DOHH2 (cell line): ENCODE measurements around the gene CHRNB1.

Experiments used
- EZH2phosphoT487 ChIP-seq: fragments of 200-600 bp; sonication (generic); IDR thresholded peaks from 2 replicates; pipeline ENCODE4 v1.6.1; 2017; ENCODE audit warnings: borderline replicate concordance, mild to moderate bottlenecking, antibody characterized with exemption, low read length, moderate library complexity, mixed read lengths
- TF ChIP-seq, protein P1 (sequence below): fragments of 200-600 bp; sonication (generic); IDR thresholded peaks from one replicate; pipeline ENCODE4 v1.5.1; 2014; ENCODE audit warnings: antibody characterized with exemption, mild to moderate bottlenecking, low read depth, low read length; ENCODE audit not compliant: poor library complexity, severe bottlenecking

DNA sequence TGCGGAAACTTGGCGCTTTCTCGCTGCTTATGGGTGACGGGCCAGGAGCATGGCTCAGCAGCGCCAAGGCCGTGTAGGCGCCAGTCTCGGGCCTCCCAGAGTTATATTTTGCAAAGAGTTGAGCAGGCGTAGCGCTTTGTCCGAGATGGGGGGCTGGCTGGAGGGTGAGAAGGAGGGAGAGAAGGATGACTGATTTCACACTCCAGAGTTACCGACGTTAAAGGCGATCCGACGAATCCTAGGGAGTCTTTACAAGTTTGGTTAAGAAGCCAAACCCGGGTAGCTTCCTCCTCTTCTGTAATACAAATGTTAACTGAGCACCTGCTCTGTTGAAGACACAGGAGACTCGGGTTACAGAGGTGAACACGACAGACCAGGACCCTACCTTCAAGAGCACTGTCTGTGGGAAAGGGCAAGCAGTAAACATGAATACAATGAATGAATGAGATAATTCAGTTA, 40.1 kb downstream of the CHRNB1 start:
- TF ChIP-seq, protein P1, sequence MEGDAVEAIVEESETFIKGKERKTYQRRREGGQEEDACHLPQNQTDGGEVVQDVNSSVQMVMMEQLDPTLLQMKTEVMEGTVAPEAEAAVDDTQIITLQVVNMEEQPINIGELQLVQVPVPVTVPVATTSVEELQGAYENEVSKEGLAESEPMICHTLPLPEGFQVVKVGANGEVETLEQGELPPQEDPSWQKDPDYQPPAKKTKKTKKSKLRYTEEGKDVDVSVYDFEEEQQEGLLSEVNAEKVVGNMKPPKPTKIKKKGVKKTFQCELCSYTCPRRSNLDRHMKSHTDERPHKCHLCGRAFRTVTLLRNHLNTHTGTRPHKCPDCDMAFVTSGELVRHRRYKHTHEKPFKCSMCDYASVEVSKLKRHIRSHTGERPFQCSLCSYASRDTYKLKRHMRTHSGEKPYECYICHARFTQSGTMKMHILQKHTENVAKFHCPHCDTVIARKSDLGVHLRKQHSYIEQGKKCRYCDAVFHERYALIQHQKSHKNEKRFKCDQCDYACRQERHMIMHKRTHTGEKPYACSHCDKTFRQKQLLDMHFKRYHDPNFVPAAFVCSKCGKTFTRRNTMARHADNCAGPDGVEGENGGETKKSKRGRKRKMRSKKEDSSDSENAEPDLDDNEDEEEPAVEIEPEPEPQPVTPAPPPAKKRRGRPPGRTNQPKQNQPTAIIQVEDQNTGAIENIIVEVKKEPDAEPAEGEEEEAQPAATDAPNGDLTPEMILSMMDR = peak; percentile 26
- no peak for TF ChIP-seq EZH2phosphoT487
